Suprapubic skin (tissue), 4 donors: ENCODE measurements around the gene TSSC4. TPM values are rescaled to one million over a fixed set of nuclear protein-coding genes. Genes with fewer than 3 reads are reported as not detected.
A peak's percentile ranks its signal among the peaks of the same experiment; 100 is the strongest.

Experiments
- DNase-seq, 2 donors: peaks; one replicate each; pipeline ENCODE4 v3.0.0-alpha.2; 2019; ENCODE audit warnings: low spot score in 2 of 2
- H3K27ac ChIP-seq: fragments of 200-600 bp; sonication (generic); one replicate; pipeline ENCODE4 v1.5.1; 2019
- H3K27me3 ChIP-seq: fragments of 200-600 bp; sonication (generic); one replicate; pipeline ENCODE4 v1.5.1; 2019
- H3K36me3 ChIP-seq: fragments of 200-600 bp; sonication (generic); one replicate; pipeline ENCODE4 v1.5.1; 2019
- H3K4me1 ChIP-seq: fragments of 200-600 bp; sonication (generic); one replicate; pipeline ENCODE4 v1.5.1; 2019
- H3K4me3 ChIP-seq: fragments of 200-600 bp; sonication (generic); one replicate; pipeline ENCODE4 v1.5.1; 2019; ENCODE audit warnings: mild to moderate bottlenecking
- H3K9me3 ChIP-seq: fragments of 200-600 bp; sonication (generic); one replicate; pipeline ENCODE4 v1.5.1; 2019
- EP300 ChIP-seq: sonication (generic); formaldehyde crosslinking; IDR thresholded peaks from one replicate; pipeline ENCODE4 v1.6.1; 2017; ENCODE audit warnings: antibody characterized with exemption
- POLR2A ChIP-seq, 2 donors: fragments of 450-650 bp; IDR thresholded peaks; one replicate each; pipeline ENCODE4 v1.6.1; 2017; ENCODE audit warnings: antibody characterized with exemption in 2 of 2, mild to moderate bottlenecking in 2 of 2, moderate library complexity in 2 of 2
- POLR2AphosphoS5 ChIP-seq, 3 donors: sonication (generic); formaldehyde crosslinking; IDR thresholded peaks; one replicate each; pipeline ENCODE4 v1.6.1; 2017; ENCODE audit warnings: antibody characterized with exemption in 3 of 3
- WGBS: methylation state at CpG from one replicate; pipeline ENCODE4 v1.1.5; 2018; 5-methylcytosine and 5-hydroxymethylcytosine counted together
- total RNA-seq, 4 donors: library from RNA; depleted of rRNA; stranded (reverse); fragments of >200 nt; gene quantifications; one replicate each; pipeline ENCODE4 v1.1.0, GENCODE V29; 2016
- TF ChIP-seq, protein P1 (sequence below), 2 donors: fragments of 200-600 bp in 1 of 2; fragments of 450-650 bp in 1 of 2; sonication (generic) in 1 of 2; IDR thresholded peaks; one replicate each; pipeline ENCODE4 v1.5.1; 2016 to 2019; ENCODE audit warnings: antibody characterized with exemption in 2 of 2, mild to moderate bottlenecking in 1 of 2, moderate library complexity in 1 of 2

The TSSC4 gene
- total RNA-seq, 4 donors from 2014 or later, result 25.7 to 60.9 (median 51.4) TPM

DNA sequence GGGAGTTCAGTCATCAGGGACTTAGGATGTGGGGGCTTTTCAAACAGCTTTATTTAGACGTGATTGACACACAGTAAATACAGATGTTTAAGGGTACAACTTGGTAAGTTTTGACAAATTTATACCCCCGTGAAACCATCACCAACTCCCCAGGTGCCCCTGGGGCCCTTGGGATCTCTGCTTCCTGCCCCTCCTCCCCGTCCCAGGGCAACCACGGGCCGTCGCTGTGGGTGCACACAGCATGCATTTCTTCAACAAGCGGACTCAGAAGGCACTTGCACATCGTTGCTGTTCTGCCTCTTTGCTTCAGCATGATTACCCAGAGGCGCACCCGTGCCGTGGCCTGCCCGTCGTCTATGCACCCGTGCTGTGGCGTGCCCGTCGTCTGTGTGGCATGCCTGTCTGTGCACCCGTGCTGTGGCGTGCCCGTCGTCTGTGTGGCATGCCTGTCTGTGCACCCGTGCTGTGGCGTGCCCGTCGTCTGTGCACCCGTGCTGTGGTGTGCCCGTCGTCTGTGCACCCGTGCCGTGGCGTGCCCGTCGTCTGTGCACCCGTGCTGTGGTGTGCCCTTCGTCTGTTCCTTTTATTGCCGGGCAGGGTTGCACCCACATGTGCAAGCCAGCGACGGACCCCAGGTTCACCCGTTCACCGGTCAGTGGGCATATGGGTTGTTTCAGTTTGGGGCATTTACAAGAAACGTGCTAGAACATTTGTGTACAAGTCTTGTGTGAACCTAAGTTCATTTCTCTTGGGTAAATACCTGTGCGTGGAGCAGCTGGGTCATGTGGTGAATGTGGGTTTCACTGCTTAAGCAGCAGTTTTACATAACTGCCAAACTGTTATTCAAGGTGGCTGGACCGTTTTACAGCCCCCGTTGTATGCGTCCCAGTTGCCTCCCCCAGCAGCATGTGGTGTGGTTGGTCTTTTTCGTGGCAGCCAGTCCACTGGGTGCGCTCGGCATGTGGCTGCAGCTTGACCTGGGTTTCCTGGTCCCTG lies 15.1 kb upstream of the TSSC4 start:
- H3K27ac ChIP-seq, result no peak overlapping the region

DNA sequence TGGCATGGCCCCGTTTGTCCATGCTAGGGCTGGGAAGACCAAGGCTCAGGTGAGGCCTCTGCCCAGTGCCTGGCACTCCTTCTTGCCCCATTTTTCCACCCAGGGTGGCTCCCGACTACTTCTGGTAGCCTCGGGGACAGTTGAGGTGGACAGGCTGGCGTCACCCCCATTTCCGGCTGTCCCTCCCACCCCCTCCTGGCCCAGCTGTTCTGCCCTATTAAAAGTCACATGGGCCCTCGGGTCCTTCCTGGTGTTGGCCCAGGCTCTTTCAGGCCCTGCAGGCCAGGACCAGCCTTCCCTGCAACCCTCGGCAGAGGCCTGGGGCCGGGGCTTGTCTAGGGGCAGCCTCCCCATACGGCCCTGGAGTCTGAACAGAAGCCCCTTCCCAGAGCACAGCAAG lies 14.0 kb upstream of the TSSC4 start:
- DNase-seq, result no peak
- 41% methylated on average over 5 of the region's 9 CpGs for WGBS
- TF ChIP-seq POLR2A (IDR thresholded peaks at IDR 0.05) (no peak), EP300 (no peak), POLR2AphosphoS5 (IDR thresholded peaks at IDR 0.05) (no peak)
- TF ChIP-seq, protein P1, sequence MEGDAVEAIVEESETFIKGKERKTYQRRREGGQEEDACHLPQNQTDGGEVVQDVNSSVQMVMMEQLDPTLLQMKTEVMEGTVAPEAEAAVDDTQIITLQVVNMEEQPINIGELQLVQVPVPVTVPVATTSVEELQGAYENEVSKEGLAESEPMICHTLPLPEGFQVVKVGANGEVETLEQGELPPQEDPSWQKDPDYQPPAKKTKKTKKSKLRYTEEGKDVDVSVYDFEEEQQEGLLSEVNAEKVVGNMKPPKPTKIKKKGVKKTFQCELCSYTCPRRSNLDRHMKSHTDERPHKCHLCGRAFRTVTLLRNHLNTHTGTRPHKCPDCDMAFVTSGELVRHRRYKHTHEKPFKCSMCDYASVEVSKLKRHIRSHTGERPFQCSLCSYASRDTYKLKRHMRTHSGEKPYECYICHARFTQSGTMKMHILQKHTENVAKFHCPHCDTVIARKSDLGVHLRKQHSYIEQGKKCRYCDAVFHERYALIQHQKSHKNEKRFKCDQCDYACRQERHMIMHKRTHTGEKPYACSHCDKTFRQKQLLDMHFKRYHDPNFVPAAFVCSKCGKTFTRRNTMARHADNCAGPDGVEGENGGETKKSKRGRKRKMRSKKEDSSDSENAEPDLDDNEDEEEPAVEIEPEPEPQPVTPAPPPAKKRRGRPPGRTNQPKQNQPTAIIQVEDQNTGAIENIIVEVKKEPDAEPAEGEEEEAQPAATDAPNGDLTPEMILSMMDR (IDR thresholded peaks at IDR 0.05), result no peak
- no peaks in the 10 kb centered on the region for H3K27me3 ChIP-seq
- H3K4me1 ChIP-seq, result peaks cover 99% of the 10 kb centered on the region
- peaks cover 8% of the 10 kb centered on the region for H3K36me3 ChIP-seq
- peak overlapping the region; percentile 8 for H3K4me3 ChIP-seq
- H3K9me3 ChIP-seq, result no peaks in the 10 kb centered on the region
- H3K27ac ChIP-seq, result peak overlapping the region; percentile 51

More for the DNA sequence above, 15.1 kb upstream of the TSSC4 start:
- H3K4me3 ChIP-seq, result no peak overlapping the region
- H3K4me1 ChIP-seq, result peaks cover 100% of the 10 kb centered on the region
- no peak for DNase-seq
- no peaks in the 10 kb centered on the region for H3K36me3 ChIP-seq
- WGBS, result 53% methylated on average over 40 of the region's 48 CpGs
- no peaks in the 10 kb centered on the region for H3K9me3 ChIP-seq
- H3K27me3 ChIP-seq, result no peaks in the 10 kb centered on the region
- TF ChIP-seq, protein P1 (IDR thresholded peaks at IDR 0.05), result no peak
- TF ChIP-seq POLR2AphosphoS5 (IDR thresholded peaks at IDR 0.05), result no peak

DNA sequence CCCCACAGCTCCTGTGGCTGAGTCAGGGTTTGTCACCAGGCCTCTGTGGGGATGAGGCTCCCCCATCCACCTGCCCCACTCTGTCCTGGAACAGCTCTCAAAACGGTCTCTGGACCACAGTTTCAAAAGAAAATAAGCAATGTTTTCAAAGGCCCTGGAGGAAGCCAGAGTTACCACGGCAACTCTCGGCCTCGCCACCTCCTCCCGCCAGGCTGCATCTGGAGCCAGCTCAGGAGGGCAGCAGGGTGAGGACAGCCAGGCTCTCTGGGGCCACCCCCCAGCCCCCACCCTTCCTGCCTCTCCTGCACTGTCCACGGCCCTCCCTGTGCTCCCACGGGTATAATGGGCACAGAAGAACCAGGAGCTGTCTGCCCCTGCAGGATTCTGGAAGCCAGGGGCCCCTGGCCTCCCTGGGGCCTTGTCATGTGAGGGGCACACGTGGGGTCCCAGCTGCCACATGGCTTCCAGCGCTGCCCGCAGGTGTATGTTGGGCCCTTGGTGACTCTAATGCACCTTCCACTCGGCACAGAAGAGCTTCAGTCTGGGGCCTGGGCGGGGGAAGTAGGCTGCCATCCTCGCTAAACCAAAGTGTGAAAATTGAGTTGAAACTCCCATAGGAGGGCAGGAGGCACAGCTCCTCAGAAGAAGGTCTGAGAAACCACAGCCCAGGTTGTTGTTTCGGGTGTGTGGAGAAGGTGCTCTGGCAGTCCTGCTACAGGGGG lies 13.1 kb upstream of the TSSC4 start:
- Histone ChIP-seq H3K27ac (peak overlapping the region; percentile 51), H3K4me3 (no peak overlapping the region), H3K9me3 (no peaks in the 10 kb centered on the region), H3K4me1 (peaks cover 98% of the 10 kb centered on the region), H3K36me3 (peaks cover 16% of the 10 kb centered on the region), H3K27me3 (no peaks in the 10 kb centered on the region)
- DNase-seq, result no peak
- 31% methylated on average over 13 of the region's 14 CpGs for WGBS
- TF ChIP-seq EP300 (no peak), POLR2A (IDR thresholded peaks at IDR 0.05) (no peak), POLR2AphosphoS5 (IDR thresholded peaks at IDR 0.05) (no peak)
- TF ChIP-seq, protein P1 (IDR thresholded peaks at IDR 0.05), result no peak

DNA sequence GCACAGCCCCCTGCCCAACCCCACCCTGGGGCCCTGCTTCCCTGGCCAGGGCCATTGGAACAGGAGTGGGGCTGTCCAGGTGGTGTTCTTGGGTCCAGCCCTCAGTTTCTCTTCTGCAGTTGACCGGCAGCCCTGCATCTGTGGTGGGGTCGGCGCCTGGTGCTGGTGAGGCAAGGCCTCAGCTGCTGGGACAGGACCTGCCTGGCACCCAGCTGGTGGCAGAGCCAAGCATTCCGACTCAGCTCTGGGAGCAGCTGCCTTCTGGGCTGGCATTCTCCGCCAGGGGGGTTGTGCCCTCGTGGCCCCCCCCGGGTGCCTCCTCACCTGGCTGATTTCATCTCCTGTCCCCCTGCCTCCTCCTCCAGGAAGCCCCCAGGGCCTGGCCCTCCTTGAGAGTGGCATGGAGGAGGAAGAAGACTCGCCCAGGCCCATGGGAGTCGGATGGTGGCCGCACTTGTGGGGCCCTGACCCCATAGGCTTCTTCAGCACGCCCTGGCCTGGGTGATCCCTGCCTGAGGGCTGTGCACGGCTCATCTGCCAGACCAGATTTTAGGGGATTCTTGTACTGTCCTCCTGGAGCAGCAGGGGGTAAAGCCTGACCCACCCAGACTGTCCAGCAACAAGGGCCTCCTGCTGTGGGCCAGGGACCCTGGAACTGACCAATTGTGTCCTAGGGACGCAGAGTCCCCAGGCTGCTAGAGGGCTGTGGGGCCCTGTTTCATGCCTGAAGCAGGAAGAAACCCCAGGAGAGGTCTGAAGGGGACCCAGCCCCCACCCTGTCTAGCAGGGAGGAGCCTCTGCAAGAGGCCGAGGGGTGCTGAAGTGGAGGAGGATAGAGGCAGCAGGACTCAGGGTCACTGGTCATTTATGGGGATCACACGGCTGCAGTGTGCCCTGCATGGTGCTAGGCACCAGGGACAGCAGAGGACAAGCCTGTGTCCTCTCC lies 11.8 kb upstream of the TSSC4 start:
- 56% methylated on average over 2 of the region's 15 CpGs for WGBS
- no peak for DNase-seq
- H3K9me3 ChIP-seq, result no peaks in the 10 kb centered on the region
- H3K36me3 ChIP-seq, result peaks cover 29% of the 10 kb centered on the region
- TF ChIP-seq POLR2A (IDR thresholded peaks at IDR 0.05) (no peak), EP300 (no peak), POLR2AphosphoS5 (IDR thresholded peaks at IDR 0.05) (no peak)
- TF ChIP-seq, protein P1 (IDR thresholded peaks at IDR 0.05), result no peak
- no peaks in the 10 kb centered on the region for H3K27me3 ChIP-seq
- peaks cover 98% of the 10 kb centered on the region for H3K4me1 ChIP-seq
- H3K4me3 ChIP-seq, result no peak overlapping the region
- peak overlapping the region; percentile 74 for H3K27ac ChIP-seq
